H1 (cell line): ENCODE measurements around the gene PTTG2. TPM values are rescaled to one million over a fixed set of nuclear protein-coding genes. Genes with fewer than 3 reads are reported as not detected.
"Not testable (repeated sequence)": the region's sequence is repeated elsewhere in the genome, so short reads cannot be mapped to it uniquely, and the experiment has no call there.

ENCODE experiments used
- CTCF ChIA-PET: fragments of 300-600 bp; sonication (Branson Sonifier 250); formaldehyde crosslinking; loops from one replicate; lab custom pipeline; 2021; ENCODE audit not compliant: partially characterized antibody; lab: Charles Lee
- POLR2A ChIA-PET: fragments of 300-600 bp; sonication (Branson Sonifier 250); formaldehyde crosslinking; loops from one replicate; lab custom pipeline; 2021; ENCODE audit warnings: inconsistent platforms; ENCODE audit not compliant: partially characterized antibody; lab: Charles Lee
- DNase-seq, 2 experiments: peaks; one replicate each; pipeline versions ENCODE4 v3.0.0 to v3.0.0-alpha.2; 2010 to 2022; ENCODE audit warnings: low spot score in 2 of 2, low read depth in 1 of 2, mixed read lengths in 1 of 2
- FAIRE-seq: peaks from 2 replicates; lab custom pipeline; 2011; peaks lifted over from hg19 to GRCh38; lab: Jason Lieb, UNC
- H2AFZ ChIP-seq: 2 replicates; pipeline ENCODE4 v1.8.1; 2012; ENCODE audit warnings: low read length, inconsistent platforms
- H2AK5ac ChIP-seq: 2 replicates; pipeline ENCODE4 v1.6.1; 2013; ENCODE audit warnings: low read depth, low read length
- H2BK120ac ChIP-seq: replicated peaks from 2 replicates; pipeline ENCODE3; 2013; ENCODE audit warnings: low read depth, low read length, inconsistent platforms
- H2BK12ac ChIP-seq: 2 replicates; pipeline ENCODE4 v1.6.1; 2013; ENCODE audit warnings: low read depth, low read length
- H2BK15ac ChIP-seq: 2 replicates; pipeline ENCODE4 v1.6.1; 2013; ENCODE audit warnings: low read length
- H2BK20ac ChIP-seq: 2 replicates; pipeline ENCODE4 v1.6.1; 2013; ENCODE audit warnings: low read length
- H2BK5ac ChIP-seq: 2 replicates; pipeline ENCODE4 v1.6.1; 2013; ENCODE audit warnings: low read depth, low read length
- H3K14ac ChIP-seq: 2 replicates; pipeline ENCODE4 v1.6.1; 2013; ENCODE audit warnings: inconsistent platforms; ENCODE audit not compliant: insufficient read length
- H3K18ac ChIP-seq: 2 replicates; pipeline ENCODE4 v1.6.1; 2013; ENCODE audit warnings: low read length; ENCODE audit errors: extremely low read depth
- H3K23ac ChIP-seq: 2 replicates; pipeline ENCODE4 v1.6.1; 2013; ENCODE audit warnings: inconsistent platforms; ENCODE audit not compliant: insufficient read length
- H3K23me2 ChIP-seq: 2 replicates; pipeline ENCODE4 v1.6.1; 2013; ENCODE audit warnings: low read depth, low read length
- H3K27ac ChIP-seq: 2 replicates; pipeline ENCODE4 v1.6.1; 2011; ENCODE audit warnings: low read depth, low read length, inconsistent platforms
- H3K27me3 ChIP-seq, 4 experiments: replicated peaks in 1 of 4; 1 replicate in 1 of 4; 2 replicates in 3 of 4; pipeline versions ENCODE4 v1.6.1 to v1.8.1; 2011 to 2013; ENCODE audit warnings: low read length in 3 of 4, mild to moderate bottlenecking in 3 of 4, inconsistent platforms in 2 of 4, mixed read lengths in 2 of 4, moderate library complexity in 1 of 4; ENCODE audit not compliant: control insufficient read depth in 3 of 4, insufficient read depth in 3 of 4; ENCODE audit errors: extremely low read depth in 1 of 4
- H3K36me3 ChIP-seq, 4 experiments: 2 replicates each; pipeline versions ENCODE4 v1.6.1 to v1.8.1; 2011 to 2013; ENCODE audit warnings: mild to moderate bottlenecking in 4 of 4, low read length in 3 of 4, moderate library complexity in 2 of 4, control low read depth in 1 of 4, inconsistent platforms in 1 of 4; ENCODE audit not compliant: insufficient read depth in 4 of 4, control insufficient read depth in 2 of 4
- H3K4ac ChIP-seq: replicated peaks from 2 replicates; pipeline ENCODE3; 2013; ENCODE audit warnings: low read length, low read depth, mixed read lengths, inconsistent platforms; ENCODE audit not compliant: insufficient read length
- H3K4me1 ChIP-seq, 4 experiments: replicated peaks in 1 of 4; 1 replicate in 1 of 4; 2 replicates in 3 of 4; pipeline versions ENCODE4 v1.6.1 to v1.8.1; 2011 to 2013; ENCODE audit warnings: low read length in 3 of 4, inconsistent platforms in 2 of 4, mixed read lengths in 1 of 4; ENCODE audit not compliant: insufficient read depth in 4 of 4, control insufficient read depth in 3 of 4
- H3K4me2 ChIP-seq, 2 experiments: 2 replicates each; pipeline versions ENCODE4 v1.6.1 to v1.8.1; 2011 to 2013; ENCODE audit warnings: low read depth in 2 of 2, low read length in 2 of 2, control low read depth in 1 of 2, inconsistent platforms in 1 of 2, mild to moderate bottlenecking in 1 of 2; ENCODE audit not compliant: insufficient read depth in 1 of 2
- H3K4me3 ChIP-seq, 4 experiments: fragments of 200-600, 300-600 bp in 1 of 4; sonication (generic), shearing (Covaris generic), sonication (Bioruptor Twin) in 1 of 4; 2 replicates each; pipeline versions ENCODE4 v1.5.1 to v1.8.1; 2011 to 2016; ENCODE audit warnings: low read length in 4 of 4, low read depth in 3 of 4, control low read depth in 2 of 4, inconsistent platforms in 2 of 4, mild to moderate bottlenecking in 2 of 4, mixed read lengths in 1 of 4, moderate library complexity in 1 of 4; ENCODE audit not compliant: insufficient read depth in 2 of 4; ENCODE audit errors: extremely low read depth in 1 of 4
- H3K56ac ChIP-seq: replicated peaks from 2 replicates; pipeline ENCODE3; 2013; ENCODE audit warnings: low read depth, mild to moderate bottlenecking, mixed read lengths, low read length, inconsistent platforms; ENCODE audit not compliant: insufficient read length
- H3K79me1 ChIP-seq: 2 replicates; pipeline ENCODE4 v1.6.1; 2013; ENCODE audit warnings: low read depth, low read length, control low read depth
- H3K79me2 ChIP-seq, 2 experiments: 2 replicates each; pipeline versions ENCODE4 v1.6.1 to v1.8.1; 2012 to 2013; ENCODE audit warnings: low read length in 2 of 2, mild to moderate bottlenecking in 2 of 2, inconsistent platforms in 1 of 2; ENCODE audit not compliant: insufficient read depth in 2 of 2, control insufficient read depth in 1 of 2
- H3K9ac ChIP-seq, 4 experiments: replicated peaks in 1 of 4; 1 replicate in 1 of 4; 2 replicates in 3 of 4; pipeline versions ENCODE4 v1.6.1 to v1.8.1; 2011 to 2013; ENCODE audit warnings: low read depth in 3 of 4, low read length in 3 of 4, control low read depth in 2 of 4, mild to moderate bottlenecking in 2 of 4, moderate library complexity in 2 of 4, inconsistent platforms in 1 of 4; ENCODE audit errors: extremely low read depth in 1 of 4
- H3K9me3 ChIP-seq, 2 experiments: 2 replicates each; pipeline versions ENCODE4 v1.6.1 to v1.8.1; 2012 to 2013; ENCODE audit warnings: mild to moderate bottlenecking in 2 of 2, moderate library complexity in 2 of 2, control low read depth in 1 of 2, inconsistent platforms in 1 of 2, low read depth in 1 of 2, low read length in 1 of 2, mixed read lengths in 1 of 2; ENCODE audit not compliant: insufficient read depth in 2 of 2
- H4K20me1 ChIP-seq, 2 experiments: replicated peaks in 1 of 2; 2 replicates each; pipeline versions ENCODE3 to v1.8.1; 2011 to 2013; ENCODE audit warnings: inconsistent platforms in 2 of 2, low read length in 2 of 2, mild to moderate bottlenecking in 1 of 2; ENCODE audit not compliant: insufficient read depth in 2 of 2, control insufficient read depth in 1 of 2
- H4K5ac ChIP-seq: 2 replicates; pipeline ENCODE4 v1.6.1; 2013; ENCODE audit warnings: low read length, low read depth, mixed read lengths, inconsistent platforms; ENCODE audit not compliant: insufficient read length
- H4K8ac ChIP-seq: 2 replicates; pipeline ENCODE4 v1.8.0; 2013; ENCODE audit warnings: mild to moderate bottlenecking, moderate library complexity, low read length, inconsistent platforms; ENCODE audit not compliant: insufficient read depth; ENCODE audit errors: extremely low read depth
- H4K91ac ChIP-seq: replicated peaks from 2 replicates; pipeline ENCODE3; 2013; ENCODE audit warnings: low read length, mixed read lengths, inconsistent platforms; ENCODE audit not compliant: insufficient read length
- ATF2 ChIP-seq: IDR thresholded peaks from 2 replicates; pipeline ENCODE4 v1.6.1; 2012; ENCODE audit warnings: low read length, inconsistent platforms
- polyA plus RNA-seq, 7 experiments: library from polyadenylated mRNA; depleted of rRNA in 3 of 7; stranded (reverse) in 5 of 7; unstranded in 2 of 7; fragments of >200 nt in 5 of 7; fragments of 200-250 nt in 2 of 7; gene quantifications; 1 replicate in 5 of 7; 2 replicates in 1 of 7; 4 replicates in 1 of 7; pipeline versions ENCODE4 v1.2.1 to v1.2.3, GENCODE V29; 2011 to 2013; ENCODE audit warnings: missing spikeins in 2 of 7, mixed read lengths in 2 of 7
- total RNA-seq: library from RNA; stranded (reverse); fragmentation: NEBNext Ultra II Directional; extraction: Animal tissue kit (Norgen Biotek cat#: 25700); gene quantifications from 2 replicates; pipeline ENCODE4 v1.2.1, GENCODE V29; 2021

The PTTG2 gene
- total and polyA plus RNA-seq, 2 of the 8 experiments (the other 6 are each of a cell fraction or from before 2014, with no cell fraction given): not detected

GRCh38 chr4:37922328-37922727 is 37.9 kb upstream of the PTTG2 start (continued):
- TF ChIP-seq ATF2: no peak

- H2BK5ac ChIP-seq, H3K4me1 ChIP-seq, H3K56ac ChIP-seq, H2AFZ ChIP-seq, H3K18ac ChIP-seq, H3K9me3 ChIP-seq, H3K4me2 ChIP-seq, H2BK120ac ChIP-seq, H3K36me3 ChIP-seq, H2BK15ac ChIP-seq, H3K79me1 ChIP-seq, CTCF ChIA-PET, H3K14ac ChIP-seq, H2BK20ac ChIP-seq, H2AK5ac ChIP-seq, H3K4ac ChIP-seq, H3K27me3 ChIP-seq, H4K20me1 ChIP-seq, FAIRE-seq, H3K4me3 ChIP-seq, H4K8ac ChIP-seq, H4K5ac ChIP-seq, POLR2A ChIA-PET, H4K91ac ChIP-seq, H3K23me2 ChIP-seq, DNase-seq, H2BK12ac ChIP-seq, H3K23ac ChIP-seq, H3K79me2 ChIP-seq, H3K27ac ChIP-seq, H3K9ac ChIP-seq: not testable (repeated sequence)
Measured at GRCh38 chr4:37923089-37923488, 37.1 kb upstream of the PTTG2 start.
